ENCODE data around the gene KBTBD2. TPM values are rescaled to one million over a fixed set of nuclear protein-coding genes. Genes with fewer than 3 reads are reported as not detected.
"Not testable (repeated sequence)": the region's sequence is repeated elsewhere in the genome, so short reads cannot be mapped to it uniquely, and the experiment has no call there.

The KBTBD2 gene
- total RNA-seq, 1 donor from 2014 or later, result 41.3 TPM

- TF ChIP-seq CTCF (IDR thresholded peaks at IDR 0.05; ENCODE audit: partially characterized antibody, unreplicated experiment), result no peak
- Mint-ChIP-seq H3K27me3 (ENCODE audit: unreplicated experiment) (peaks cover 3% of the 10 kb centered on the region), H3K4me3 (ENCODE audit: unreplicated experiment) (no peak overlapping the region)
Observed at GRCh38 chr7:32935558-32935957, 44.0 kb upstream of the KBTBD2 start.

GRCh38 chr7:32930378-32930777, 38.8 kb upstream of the KBTBD2 start:
- Mint-ChIP-seq H3K4me1 (ENCODE audit: low read depth, unreplicated experiment) (peaks cover 9% of the 10 kb centered on the region), H3K27me3 (ENCODE audit: unreplicated experiment) (peaks cover 2% of the 10 kb centered on the region), H3K4me3 (ENCODE audit: unreplicated experiment) (no peak overlapping the region), H3K36me3 (ENCODE audit: unreplicated experiment) (peaks cover 3% of the 10 kb centered on the region), H3K27ac (ENCODE audit: unreplicated experiment) (no peak overlapping the region), H3K9me3 (ENCODE audit: unreplicated experiment) (no peaks in the 10 kb centered on the region)
- TF ChIP-seq CTCF (IDR thresholded peaks at IDR 0.05; ENCODE audit: partially characterized antibody, unreplicated experiment), result no peak
- DNase-seq, result no peak

More at GRCh38 chr7:32935558-32935957, 44.0 kb upstream of the KBTBD2 start:
- DNase-seq, result no peak
- Mint-ChIP-seq H3K9me3 (ENCODE audit: unreplicated experiment) (no peaks in the 10 kb centered on the region), H3K36me3 (ENCODE audit: unreplicated experiment) (peaks cover 3% of the 10 kb centered on the region), H3K27ac (ENCODE audit: unreplicated experiment) (no peak overlapping the region), H3K4me1 (ENCODE audit: low read depth, unreplicated experiment) (peaks cover 7% of the 10 kb centered on the region)

GRCh38 chr7:32929430-32930143, 38.0 kb upstream of the KBTBD2 start:
- Mint-ChIP-seq H3K9me3 (ENCODE audit: unreplicated experiment) (no peaks in the 10 kb centered on the region), H3K4me1 (ENCODE audit: low read depth, unreplicated experiment) (peaks cover 11% of the 10 kb centered on the region), H3K36me3 (ENCODE audit: unreplicated experiment) (peaks cover 3% of the 10 kb centered on the region), H3K27ac (ENCODE audit: unreplicated experiment) (no peak overlapping the region), H3K27me3 (ENCODE audit: unreplicated experiment) (peaks cover 2% of the 10 kb centered on the region), H3K4me3 (ENCODE audit: unreplicated experiment) (no peak overlapping the region)
- no peak for DNase-seq
- TF ChIP-seq CTCF (IDR thresholded peaks at IDR 0.05; ENCODE audit: partially characterized antibody, unreplicated experiment), result no peak

- no peak overlapping the region for H3K4me3 Mint-ChIP-seq (ENCODE audit: unreplicated experiment)
- TF ChIP-seq CTCF (IDR thresholded peaks at IDR 0.05; ENCODE audit: partially characterized antibody, unreplicated experiment), result no peak
- H3K4me1 Mint-ChIP-seq (ENCODE audit: low read depth, unreplicated experiment), result peaks cover 11% of the 10 kb centered on the region
- no peak overlapping the region for H3K27ac Mint-ChIP-seq (ENCODE audit: unreplicated experiment)
- no peak for DNase-seq
- no peaks in the 10 kb centered on the region for H3K9me3 Mint-ChIP-seq (ENCODE audit: unreplicated experiment)
- H3K27me3 Mint-ChIP-seq (ENCODE audit: unreplicated experiment), result peaks cover 2% of the 10 kb centered on the region
- peaks cover 3% of the 10 kb centered on the region for H3K36me3 Mint-ChIP-seq (ENCODE audit: unreplicated experiment)
Observed at GRCh38 chr7:32928785-32929298, 37.3 kb upstream of the KBTBD2 start.

GRCh38 chr7:32921896-32922295, 30.3 kb upstream of the KBTBD2 start:
- no peak for DNase-seq
- no peak for TF ChIP-seq CTCF (IDR thresholded peaks at IDR 0.05; ENCODE audit: partially characterized antibody, unreplicated experiment)
- Mint-ChIP-seq H3K27ac (ENCODE audit: unreplicated experiment) (no peak overlapping the region), H3K9me3 (ENCODE audit: unreplicated experiment) (no peaks in the 10 kb centered on the region), H3K4me1 (ENCODE audit: low read depth, unreplicated experiment) (peaks cover 3% of the 10 kb centered on the region), H3K4me3 (ENCODE audit: unreplicated experiment) (no peak overlapping the region), H3K36me3 (ENCODE audit: unreplicated experiment) (no peaks in the 10 kb centered on the region), H3K27me3 (ENCODE audit: unreplicated experiment) (peaks cover 2% of the 10 kb centered on the region)

- DNase-seq; H3K36me3 Mint-ChIP-seq (ENCODE audit: unreplicated experiment); H3K27ac Mint-ChIP-seq (ENCODE audit: unreplicated experiment); H3K4me3 Mint-ChIP-seq (ENCODE audit: unreplicated experiment); H3K9me3 Mint-ChIP-seq (ENCODE audit: unreplicated experiment); H3K27me3 Mint-ChIP-seq (ENCODE audit: unreplicated experiment); H3K4me1 Mint-ChIP-seq (ENCODE audit: low read depth, unreplicated experiment): not testable (repeated sequence)
Observed at GRCh38 chr7:32916994-32917393, 25.4 kb upstream of the KBTBD2 start.

All from glutamatergic neuron (in vitro differentiated cells).